GM21515 (cell line): Measurements from ENCODE around the gene IKZF1.

ENCODE experiments used
- ATAC-seq: cut with Tn5 transposase; IDR thresholded peaks from one replicate; pipeline ENCODE4 v1.9.1; 2021; ENCODE audit not compliant: unreplicated experiment

IKZF1 gene

DNA sequence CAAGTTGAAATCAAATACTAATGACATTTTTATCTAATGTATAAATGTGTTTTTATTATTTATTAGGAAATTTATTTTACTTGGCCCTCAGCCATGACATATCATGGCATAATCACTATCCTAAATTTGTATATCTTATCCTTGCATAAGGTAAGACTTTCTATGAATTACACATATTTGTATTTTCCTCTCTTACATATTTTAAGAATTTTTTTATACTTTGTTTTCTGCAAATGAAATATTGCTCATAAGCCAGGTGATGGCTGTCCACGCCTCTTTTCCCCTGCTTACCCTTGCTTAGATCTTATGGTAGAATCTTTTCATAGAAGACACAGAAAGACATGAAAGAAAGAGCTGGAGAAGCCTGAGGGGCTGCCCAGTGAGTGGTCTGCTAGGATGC is 48.2 kb downstream of the IKZF1 start:
- no peak for ATAC-seq

DNA sequence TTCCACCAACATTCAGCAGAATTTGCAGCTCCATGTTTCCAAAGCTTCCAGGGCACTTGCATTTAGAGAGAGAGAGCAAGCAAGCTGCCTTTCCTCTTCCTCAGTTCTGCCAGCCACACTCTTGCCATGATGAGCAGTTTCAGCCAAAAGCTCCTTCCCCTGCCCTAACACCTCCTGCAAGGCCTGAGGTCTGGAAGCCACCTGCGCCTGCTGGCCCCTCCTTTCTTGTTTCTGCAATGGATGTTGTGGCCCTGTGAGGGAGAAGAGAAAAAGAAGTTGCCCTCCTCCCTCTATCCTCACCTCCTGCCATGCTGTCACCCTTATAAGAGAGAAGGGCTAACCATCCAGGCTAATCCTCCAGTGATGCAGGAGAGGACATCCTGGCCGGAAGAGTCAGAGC is 48.7 kb downstream of the IKZF1 start:
- no peak for ATAC-seq

DNA sequence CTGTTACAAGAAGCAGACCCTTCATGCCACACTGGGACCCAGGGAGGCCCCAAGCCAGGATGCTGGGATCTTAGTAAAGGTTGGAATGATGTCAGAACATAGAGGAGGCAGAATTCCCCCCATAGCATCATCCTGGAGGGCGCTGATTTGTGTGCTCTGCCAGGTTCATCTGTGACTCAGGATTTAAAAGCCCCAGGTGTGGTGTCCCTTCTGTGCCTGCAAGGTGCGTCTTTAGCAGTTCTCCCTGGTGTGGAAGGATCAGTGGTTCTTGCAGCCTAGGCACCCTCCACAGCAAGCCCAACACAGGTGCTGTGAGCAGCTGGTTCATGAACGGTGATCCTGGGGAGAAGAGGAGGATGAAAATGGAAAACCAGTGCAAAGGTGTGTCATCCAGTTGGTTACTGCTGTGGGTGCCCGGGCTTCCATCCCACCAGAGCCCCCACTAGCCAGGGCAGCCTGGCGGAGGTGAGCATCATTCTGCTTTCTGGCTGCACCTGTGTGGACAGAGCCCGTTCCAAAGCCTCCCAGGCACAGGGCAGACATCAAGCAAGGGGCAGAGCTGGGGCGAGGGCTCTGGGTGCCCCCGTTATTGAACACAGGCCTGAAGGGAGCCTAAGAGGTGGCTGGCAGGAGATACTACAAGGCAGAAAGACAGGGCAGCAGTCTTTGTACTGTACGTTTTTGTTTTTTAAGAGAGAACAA is 49.5 kb downstream of the IKZF1 start:
- ATAC-seq, result no peak

DNA sequence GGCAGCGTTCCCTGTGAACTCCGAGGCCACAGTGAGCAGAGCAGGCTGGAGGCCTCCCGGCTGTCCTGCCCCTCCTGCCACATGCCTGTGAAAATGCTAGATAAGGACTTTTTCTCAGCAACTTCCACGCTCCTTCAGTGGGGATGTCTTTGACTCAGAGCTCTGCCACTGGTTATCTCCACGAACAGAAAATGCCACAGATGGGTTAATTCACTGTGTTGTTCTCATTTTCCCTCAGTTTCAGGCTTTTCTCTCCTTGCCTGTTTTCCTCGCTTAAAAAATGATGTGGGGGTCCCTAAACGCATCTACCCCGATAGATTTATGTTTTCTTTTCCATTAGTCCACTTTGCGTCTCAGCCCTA is 51.3 kb downstream of the IKZF1 start:
- ATAC-seq, result no peak

DNA sequence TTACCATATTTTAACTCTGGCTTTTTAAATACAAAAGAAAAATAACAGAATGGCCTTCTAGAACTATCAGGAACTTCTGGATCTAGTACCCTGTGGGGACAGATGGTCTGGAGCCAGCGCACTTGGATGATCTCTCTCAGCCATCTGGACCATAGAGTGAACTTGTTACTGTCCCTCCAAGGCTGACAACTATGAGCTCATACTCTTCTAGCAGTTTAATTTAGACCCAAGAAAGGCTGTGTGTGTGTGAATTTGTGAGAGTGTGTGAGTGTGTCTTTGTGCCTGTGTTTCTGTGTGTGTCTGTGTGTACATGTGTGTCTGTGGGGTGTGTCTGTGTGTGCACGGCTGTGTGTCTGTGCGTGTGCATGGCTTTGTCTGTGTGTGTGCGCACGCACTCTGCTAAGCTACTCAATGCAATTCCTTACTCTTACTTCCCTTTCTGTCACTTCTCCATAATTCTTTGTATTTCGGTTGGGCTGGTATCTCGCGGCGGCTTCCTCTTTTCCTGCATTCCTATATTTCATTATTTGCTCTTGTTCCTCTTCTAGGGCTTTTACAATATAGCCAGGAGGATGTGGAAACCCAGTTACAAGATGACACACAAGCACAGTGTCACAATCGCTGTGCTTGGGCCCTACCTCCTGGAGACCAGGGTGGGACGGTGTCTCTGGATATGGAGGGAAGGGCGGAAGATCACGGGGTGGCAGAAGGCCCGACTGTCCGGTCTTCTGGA is 51.9 kb downstream of the IKZF1 start:
- no peak for ATAC-seq

DNA sequence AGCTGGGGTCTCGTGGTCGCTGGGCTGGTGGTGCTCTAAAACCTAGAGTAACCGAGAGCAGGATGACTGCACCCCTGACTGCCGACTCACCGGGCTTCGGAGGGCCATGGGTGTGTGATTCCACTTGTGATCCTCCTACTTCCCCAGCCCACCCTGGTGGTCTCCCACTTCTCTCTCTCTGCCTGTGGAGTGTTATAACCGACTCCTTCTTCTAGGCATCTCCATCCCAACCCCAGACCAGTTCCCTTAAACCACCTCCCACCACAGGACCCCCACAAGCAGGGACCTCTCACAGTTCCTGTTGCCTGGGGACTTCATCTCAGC is 52.4 kb downstream of the IKZF1 start:
- no peak for ATAC-seq

DNA sequence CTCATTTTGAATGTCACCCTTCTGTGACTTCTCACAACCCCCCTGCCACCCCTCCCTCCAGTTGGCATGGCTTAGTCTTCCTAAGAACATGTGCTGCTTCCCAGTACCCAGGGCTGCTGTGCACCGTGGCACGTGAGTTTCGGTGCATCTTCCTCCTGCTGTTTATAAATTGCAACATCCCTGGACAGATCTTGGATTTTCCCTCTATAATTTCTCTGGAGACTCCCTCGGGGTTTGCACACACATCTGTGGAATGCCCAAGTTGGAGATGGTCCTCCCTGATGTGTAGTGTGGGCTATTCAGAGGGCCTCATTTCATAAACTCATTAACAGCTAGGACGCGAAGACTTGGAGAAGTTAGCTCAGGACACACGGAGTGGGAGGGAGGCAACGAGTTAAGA is 52.9 kb downstream of the IKZF1 start:
- no peak for ATAC-seq

DNA sequence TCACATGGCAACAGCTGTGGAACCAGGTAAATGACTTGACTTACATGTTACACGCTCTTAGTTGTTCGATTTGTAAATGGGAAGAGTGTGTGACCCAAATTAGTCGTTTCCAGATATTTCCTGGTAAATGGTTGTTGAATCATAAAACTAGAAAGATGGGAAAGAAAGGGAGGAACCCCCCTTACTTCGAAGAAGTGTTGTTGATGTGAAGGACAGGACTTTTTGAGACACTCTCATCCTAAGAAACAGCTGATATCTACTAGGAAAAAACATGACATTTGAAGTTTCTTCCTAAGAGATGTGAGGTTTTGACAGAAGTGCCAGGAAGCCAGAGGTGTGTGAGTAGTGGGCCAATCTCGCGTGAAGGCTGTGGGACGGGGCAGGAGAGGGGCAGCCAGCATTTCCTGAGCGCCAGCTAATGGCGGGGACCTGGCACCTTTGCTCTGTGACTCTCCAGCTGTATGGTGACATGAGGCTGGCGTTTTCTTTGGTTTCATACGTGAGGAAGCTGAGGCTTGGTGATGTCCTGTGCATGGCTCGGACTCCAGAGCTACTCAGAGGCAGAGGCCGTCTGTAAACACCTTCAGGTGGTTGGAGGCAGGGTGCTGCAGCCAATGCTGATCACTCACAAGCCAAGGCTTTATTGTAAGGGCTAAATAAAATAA is 53.7 kb downstream of the IKZF1 start:
- ATAC-seq, result no peak

DNA sequence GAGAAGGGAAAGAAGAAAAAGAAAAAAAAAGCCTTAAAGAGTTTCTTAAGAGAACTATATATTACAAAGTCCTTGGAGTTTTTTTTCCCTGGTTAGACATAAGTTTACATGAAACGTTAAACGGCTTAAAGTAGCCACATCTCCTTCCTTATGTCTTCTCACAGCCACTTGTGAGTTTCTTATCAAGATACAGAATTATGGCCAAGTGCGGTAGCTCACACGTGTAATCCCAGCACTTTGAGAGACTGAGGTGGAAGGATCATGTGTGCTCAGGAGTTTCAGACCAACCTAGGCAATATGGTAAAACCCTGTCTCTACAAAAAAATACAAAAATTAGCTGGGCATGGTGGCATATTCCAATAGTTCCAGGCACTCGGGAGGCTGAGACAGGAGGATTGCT is 54.3 kb downstream of the IKZF1 start:
- ATAC-seq, result no peak

DNA sequence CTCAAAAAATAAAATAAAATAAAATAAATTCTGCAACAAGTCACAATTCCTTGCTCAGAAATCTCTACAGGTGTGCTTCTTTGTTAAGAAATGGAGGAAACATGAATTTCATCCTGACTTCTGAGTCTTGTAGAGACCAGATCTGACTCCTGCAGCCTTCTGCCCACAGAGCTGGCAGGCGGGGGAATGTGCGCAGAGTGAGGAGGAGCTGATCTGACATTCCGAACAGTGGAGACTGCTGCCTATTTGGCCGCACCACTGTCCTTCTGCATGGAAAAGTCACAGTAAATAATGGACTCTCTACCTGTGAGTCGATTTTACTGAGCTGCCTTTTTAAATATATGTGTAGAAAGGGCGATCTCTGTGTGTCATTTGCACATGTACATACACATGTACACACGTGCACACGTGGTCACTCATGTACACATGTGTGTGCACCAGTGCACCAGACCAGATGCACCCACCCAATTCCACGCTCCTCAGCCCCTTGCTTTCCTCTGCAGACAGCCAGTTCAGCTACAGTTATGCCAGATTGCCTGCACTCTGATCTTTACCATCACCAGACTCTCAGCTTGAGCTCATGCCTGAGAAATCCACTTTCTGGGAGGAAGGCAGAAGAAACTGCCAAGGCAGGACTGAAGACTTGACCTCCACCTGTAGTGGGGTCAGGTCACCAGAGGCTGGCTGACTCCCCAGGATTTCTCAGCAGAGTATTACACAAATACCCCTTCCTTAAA is 54.9 kb downstream of the IKZF1 start:
- no peak for ATAC-seq

DNA sequence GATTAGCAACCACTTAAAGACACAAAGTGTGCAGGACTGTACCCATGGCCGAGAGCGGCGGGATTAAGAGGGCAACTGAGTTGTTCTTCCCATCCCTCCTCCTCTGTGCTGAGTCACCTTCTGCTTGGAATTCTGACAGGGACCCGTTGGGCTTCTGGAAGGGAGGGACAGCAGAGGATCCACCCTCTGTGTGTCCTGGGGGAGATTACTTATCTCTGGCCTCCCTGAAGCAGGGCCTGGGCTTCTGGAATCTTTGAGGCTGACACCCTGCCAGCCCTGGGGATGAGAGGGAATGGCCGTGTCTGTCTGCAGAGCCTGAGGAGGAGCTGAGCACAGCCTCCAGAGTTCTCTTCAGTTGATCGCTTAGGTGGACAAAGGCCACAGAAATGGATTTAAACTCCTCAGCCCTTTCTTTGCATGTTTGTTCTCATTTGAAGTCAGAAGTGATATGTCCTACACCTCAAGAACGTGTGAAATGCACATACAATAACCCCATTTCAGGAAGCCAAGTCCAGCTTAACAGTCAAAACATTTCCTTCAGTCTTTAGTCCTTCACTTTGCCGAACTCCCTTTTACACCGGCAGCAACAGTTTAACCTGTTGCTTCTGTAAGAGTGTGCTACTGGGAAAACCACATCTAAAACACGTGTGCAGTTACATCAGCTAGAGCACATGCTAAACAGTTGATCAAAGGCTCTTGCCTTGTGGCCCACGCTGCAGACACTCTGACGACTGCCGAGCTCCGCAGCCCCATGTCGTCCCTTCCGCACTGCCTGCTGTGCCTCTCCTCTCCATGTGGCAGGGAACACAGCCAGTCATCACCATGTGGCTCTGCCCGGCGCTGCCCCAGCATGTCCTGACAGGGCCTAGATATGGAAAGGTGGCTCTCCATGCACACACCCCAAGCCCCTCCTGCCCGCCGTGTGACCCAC is 55.7 kb downstream of the IKZF1 start:
- no peak for ATAC-seq

DNA sequence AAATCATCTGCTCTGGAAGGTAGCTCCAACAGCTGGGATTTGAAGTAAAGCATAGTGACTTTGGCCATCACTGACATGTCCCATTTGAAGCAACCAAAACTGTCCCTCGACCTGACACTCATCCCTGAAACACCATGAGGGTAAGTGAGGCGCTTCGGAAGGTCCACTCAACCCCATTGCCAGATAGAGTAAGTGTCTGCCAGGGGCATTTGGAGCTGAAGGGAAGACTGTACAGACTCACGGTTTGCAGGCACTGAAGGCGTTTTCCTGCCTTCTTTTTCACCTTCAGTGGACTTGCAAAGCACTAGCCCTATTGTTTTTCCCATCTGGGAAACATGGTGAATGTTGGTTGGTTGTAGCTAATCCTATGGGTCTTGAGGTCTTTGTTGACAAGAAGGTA is 57.6 kb downstream of the IKZF1 start:
- ATAC-seq, result no peak

DNA sequence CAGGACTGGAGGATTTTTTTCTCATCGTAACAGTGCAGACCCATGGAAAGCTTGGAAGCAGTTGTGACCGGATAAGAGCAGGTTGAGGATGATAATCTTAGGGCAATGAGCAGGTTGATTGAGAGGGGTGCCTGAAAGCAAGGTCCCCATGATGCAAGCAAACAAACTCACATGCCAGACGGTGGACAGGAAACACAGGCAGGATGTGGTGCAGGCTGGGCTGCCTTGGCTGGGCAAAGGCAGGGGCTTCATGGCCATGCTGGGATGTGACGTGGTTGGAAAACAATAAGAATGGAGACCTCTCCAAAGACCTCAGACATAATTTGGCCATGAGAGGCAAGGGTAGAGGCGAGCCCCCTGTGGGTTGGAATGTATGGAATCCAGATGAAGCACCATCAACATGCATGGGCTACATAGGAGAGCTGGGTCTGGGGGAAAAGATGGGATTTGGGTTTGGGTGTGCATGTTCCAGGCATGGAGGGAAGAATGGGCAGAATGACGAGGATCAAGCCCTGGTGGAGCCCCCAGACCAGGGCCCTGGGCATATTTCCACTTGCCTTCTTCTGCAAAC is 58.3 kb downstream of the IKZF1 start:
- no peak for ATAC-seq

DNA sequence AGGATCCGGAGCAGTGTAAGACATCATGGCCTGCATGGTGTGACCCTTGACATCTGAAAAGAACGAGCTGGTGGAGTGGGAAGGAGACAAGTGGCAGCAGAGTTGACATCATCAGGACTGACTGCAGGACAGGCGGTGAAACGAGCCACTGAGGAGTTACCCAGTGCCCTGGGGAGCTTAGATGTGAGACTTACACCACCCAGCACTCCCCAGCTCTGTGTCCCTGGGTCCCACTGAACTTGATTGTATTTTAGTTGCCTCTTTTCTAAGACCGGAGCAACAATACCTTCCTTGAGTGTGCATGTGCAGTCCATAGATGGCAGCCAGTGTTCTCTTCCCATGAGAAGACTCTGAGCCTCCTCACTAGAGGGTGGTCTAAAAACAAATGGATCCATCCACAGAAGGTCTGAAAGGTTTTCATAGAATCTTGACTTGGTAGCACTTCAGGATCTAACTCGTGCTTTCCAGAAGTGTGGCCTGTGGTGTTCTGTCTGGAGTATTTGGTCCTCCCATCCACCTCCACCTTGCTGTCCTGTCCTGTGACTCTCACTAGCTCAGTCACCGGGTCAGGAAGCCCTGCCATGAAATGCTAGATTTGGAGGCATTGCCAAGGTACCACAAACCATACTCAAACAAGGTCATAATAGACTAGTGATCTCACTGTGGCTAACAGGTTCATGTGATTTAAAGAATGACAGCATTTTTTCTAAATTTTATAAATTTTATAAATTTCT is 59.0 kb downstream of the IKZF1 start:
- ATAC-seq, result no peak

DNA sequence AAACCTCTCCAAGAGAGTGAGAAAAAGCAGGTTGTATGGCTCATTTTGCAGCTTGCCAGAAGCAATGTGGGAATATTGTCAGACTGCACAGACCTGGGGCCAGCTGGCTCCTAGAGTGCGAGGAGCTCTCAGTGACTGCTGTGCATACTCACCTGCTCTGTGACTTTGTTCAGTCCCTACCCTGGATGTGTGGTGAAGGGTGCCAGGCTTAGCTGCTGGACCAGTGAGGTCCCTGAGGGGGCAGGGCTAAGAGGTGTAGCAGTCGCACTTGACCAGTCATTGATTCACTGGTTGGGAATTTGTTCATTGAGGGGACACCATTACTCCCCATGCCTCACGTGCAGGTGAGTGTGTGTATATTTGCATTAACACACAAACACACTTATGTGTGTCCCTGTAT is 60.1 kb downstream of the IKZF1 start:
- no peak for ATAC-seq

DNA sequence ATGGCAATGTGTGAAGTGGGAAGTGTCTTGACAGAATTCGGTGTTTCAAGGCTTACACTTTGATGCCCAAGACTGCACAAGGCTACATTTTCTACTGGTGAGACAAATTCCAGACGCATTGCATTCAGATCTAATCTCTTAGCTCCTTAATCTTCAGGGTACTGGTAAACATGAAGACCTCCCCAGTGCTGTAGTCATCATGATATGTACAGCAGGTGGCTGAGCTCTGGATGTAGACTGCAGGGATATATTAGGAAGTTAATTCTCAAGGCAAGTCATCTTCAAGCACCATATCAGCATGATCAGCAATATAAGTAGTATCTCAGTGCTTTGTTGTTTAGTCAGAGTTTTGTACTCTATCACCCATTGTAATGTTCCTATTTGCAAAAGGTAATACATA is 61.8 kb downstream of the IKZF1 start:
- no peak for ATAC-seq

DNA sequence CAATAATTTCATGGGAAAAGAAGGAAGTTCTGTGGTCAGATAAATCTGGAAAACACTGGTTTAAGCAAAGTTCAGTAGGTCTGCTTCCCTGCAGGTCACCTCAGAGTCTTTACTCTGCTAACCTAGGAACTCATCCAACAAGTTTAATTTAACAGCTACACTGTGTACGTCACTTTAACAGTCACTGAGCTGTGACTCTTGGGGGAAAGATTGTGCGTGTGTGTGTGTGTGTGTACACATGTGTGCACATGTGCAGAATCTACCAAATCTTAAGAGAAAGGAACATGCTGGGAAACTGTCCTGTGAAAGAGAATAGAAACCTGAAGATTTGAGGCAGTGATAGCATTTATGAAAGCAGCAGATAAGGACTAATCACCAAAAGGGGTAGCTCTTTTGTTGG is 62.6 kb downstream of the IKZF1 start:
- ATAC-seq, result no peak

DNA sequence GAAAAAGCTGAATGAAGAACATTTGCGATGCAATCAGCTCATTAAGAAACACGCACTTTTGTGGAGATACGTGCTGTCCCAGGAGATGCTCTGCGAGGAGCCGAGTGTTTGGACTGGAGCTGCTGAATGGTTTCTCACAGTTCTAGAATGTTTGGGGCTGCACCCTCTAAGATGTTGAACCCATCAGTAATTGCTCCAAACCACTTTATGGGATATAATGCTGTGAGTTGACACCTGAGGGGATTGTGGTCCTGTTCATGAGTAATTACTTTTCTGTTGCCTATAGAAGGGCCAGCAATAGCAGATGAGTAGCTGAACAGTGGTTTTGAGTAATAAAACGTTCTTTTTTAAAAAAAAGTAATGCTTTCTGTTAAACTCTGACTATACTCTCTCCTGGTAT is 63.1 kb downstream of the IKZF1 start:
- ATAC-seq, result no peak

DNA sequence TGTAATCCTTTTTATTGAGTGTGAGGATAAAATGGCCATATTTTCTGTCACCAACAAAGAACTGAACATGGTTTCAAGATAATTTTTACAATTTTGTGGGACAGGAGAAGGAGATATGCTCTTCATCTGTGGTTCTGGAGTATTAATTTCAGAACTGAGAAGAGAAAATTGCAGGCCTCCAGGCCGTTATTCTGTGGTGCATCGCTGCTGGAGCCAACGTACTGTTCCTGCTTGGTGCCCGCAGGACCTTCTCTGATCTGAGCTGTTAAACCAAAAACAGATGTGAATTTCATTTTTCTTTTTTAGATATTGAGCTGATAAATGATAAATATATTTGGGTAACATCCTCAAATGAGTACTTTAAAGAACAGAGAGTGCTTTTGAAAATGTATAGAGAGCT is 63.9 kb downstream of the IKZF1 start:
- ATAC-seq, result no peak
